ENCODE data around the gene HOTAIR. TPM values are rescaled to one million over a fixed set of nuclear protein-coding genes. Genes with fewer than 3 reads are reported as not detected.

The HOTAIR gene
- polyA plus RNA-seq, 2 of the 4 experiments (the other 2 are of a cell fraction): 0.67 to 0.71 TPM

GRCh38 chr12:53995378-53996239 lies 20.9 kb upstream of the HOTAIR start:
- 61% methylated on average over 47 of the region's 48 CpGs for WGBS (ENCODE audit: missing lambda C conversion rate)
- CTCF ChIA-PET: interaction anchor here (0.7 to 28.7 kb wide), 6 partner anchors 8 to 293 kb away, joined by 3 to 1074 read pairs (median 6); partner anchors contain the start of genes HOXC10, HOXC5 and SMUG1
- no peak for TF ChIP-seq TP53 (CRISPR knock-in tag; IDR thresholded peaks at IDR 0.05)
- TF ChIP-seq JUN (IDR thresholded peaks at IDR 0.05): peak in 1 of 2 experiments; percentile 60; a peak in 3 of 5 replicates
- 0 out of 2 replicates have a peak, but pooled peaks have one; percentile 32 for TF ChIP-seq MAX (IDR thresholded peaks at IDR 0.05)
- 0 out of 3 replicates have a peak, but pooled peaks have one; percentile 3 for TF ChIP-seq BCL3 (IDR thresholded peaks at IDR 0.05)
- TF ChIP-seq POLR2A (IDR thresholded peaks at IDR 0.05; ENCODE audit: low read length): peak; percentile 44
- Histone ChIP-seq H3K27ac (peak overlapping the region; percentile 78 to 89), H3K4me1 (peaks cover 8% of the 10 kb centered on the region), H3K9me3 (no peaks in the 10 kb centered on the region), H3K4me3 (peak overlapping the region; percentile 37), H3K4me2 (peak overlapping the region; percentile 50)
- no peak for FAIRE-seq
- peak; percentile 58 to 67 for ATAC-seq
- DNase-seq (ENCODE audit: low read depth in 1 of 2, low spot score in 1 of 2): peak in 1 of 2 experiments; percentile 58
- POLR2A ChIA-PET: interaction anchor here (0.6 to 1.1 kb wide), 3 partner anchors 11 to 211 kb away, joined by 3 to 4 read pairs (median 4); partner anchors contain the start of gene HOXC10

GRCh38 chr12:53995002-53995377 lies 20.2 kb upstream of the HOTAIR start:
- Histone ChIP-seq H3K4me2 (peak overlapping the region; percentile 50), H3K4me1 (peaks cover 14% of the 10 kb centered on the region), H3K9me3 (no peaks in the 10 kb centered on the region), H3K4me3 (peak overlapping the region; percentile 37), H3K27ac (peak overlapping the region; percentile 78 to 89)
- CTCF ChIA-PET: interaction anchor here (1.4 to 28.7 kb wide), 4 partner anchors 8 to 205 kb away, joined by 6 to 1074 read pairs (median 88); partner anchors contain the start of genes HOXC10 and SMUG1
- DNase-seq (ENCODE audit: low read depth in 1 of 2, low spot score in 1 of 2) (no peak), FAIRE-seq (no peak), ATAC-seq (no peak)
- POLR2A ChIA-PET: interaction anchor here (0.6 to 1.1 kb wide), 3 partner anchors 10 to 57 kb away, joined by 3 to 4 read pairs (median 3); partner anchors contain the start of gene HOXC10
- TF ChIP-seq TP53 (CRISPR knock-in tag; IDR thresholded peaks at IDR 0.05) (no peak), HEYL (CRISPR knock-in tag; IDR thresholded peaks at IDR 0.05) (no peak), ZC3H11A (IDR thresholded peaks at IDR 0.05) (no peak), PBX3 (IDR thresholded peaks at IDR 0.05) (no peak), ATOH8 (CRISPR knock-in tag; IDR thresholded peaks at IDR 0.05; ENCODE audit: low read depth) (no peak), EHMT2 (IDR thresholded peaks at IDR 0.05; ENCODE audit: low read depth) (no peak), CEBPB (IDR thresholded peaks at IDR 0.05) (no peak), HOXA7 (CRISPR knock-in tag; IDR thresholded peaks at IDR 0.05) (no peak), E2F6 (IDR thresholded peaks at IDR 0.05; ENCODE audit: borderline replicate concordance, low read depth) (no peak)
- WGBS (ENCODE audit: missing lambda C conversion rate): 84% methylated on average over 17 of the region's 17 CpGs

- DNase-seq (ENCODE audit: low read depth in 1 of 2, low spot score in 1 of 2) (no peak), ATAC-seq (no peak), FAIRE-seq (no peak)
- H3K27ac ChIP-seq: peak overlapping the region; percentile 78 to 89; a peak in 5 of 6 replicates
- no peaks in the 10 kb centered on the region for H3K9me3 ChIP-seq
- no peak for TF ChIP-seq POLR2A (IDR thresholded peaks at IDR 0.05; ENCODE audit: low read length)
- no peak for TF ChIP-seq REST (IDR thresholded peaks at IDR 0.05)
- TF ChIP-seq FOXS1 (CRISPR knock-in tag; IDR thresholded peaks at IDR 0.05): no peak
- no peak for TF ChIP-seq SREBF2 (IDR thresholded peaks at IDR 0.05)
- TF ChIP-seq CHD2 (IDR thresholded peaks at IDR 0.05; ENCODE audit: low read length, partially characterized antibody): no peak
- no peak for TF ChIP-seq ZC3H11A (IDR thresholded peaks at IDR 0.05)
- TF ChIP-seq ATOH8 (CRISPR knock-in tag; IDR thresholded peaks at IDR 0.05; ENCODE audit: low read depth): no peak
- no peak for TF ChIP-seq E2F6 (IDR thresholded peaks at IDR 0.05; ENCODE audit: borderline replicate concordance, low read depth)
- ChIA-PET CTCF (interaction anchor here (1.0 to 28.7 kb wide), 7 partner anchors 8 to 251 kb away, joined by 3 to 1074 read pairs (median 22); partner anchors contain the start of genes HOXC10, HOXC8 and SMUG1), POLR2A (interaction anchor here (0.6 to 1.1 kb wide), 3 partner anchors 10 to 56 kb away, joined by 3 to 4 read pairs (median 3); partner anchors contain the start of gene HOXC10)
- H3K4me1 ChIP-seq: peaks cover 20% of the 10 kb centered on the region
- H3K4me3 ChIP-seq: no peak overlapping the region
- 93% methylated on average over 55 of the region's 60 CpGs for WGBS (ENCODE audit: missing lambda C conversion rate)
- no peak overlapping the region for H3K4me2 ChIP-seq
Observed at GRCh38 chr12:53994264-53995001, 19.7 kb upstream of the HOTAIR start.

All from A549 (cell line).